A549 (cell line): ENCODE data around the gene HSPA4.

Source experiments
- CEBPB ChIP-seq, 2 experiments: fragments of >200 bp in 1 of 2; sonication (Bioruptor Twin) in 1 of 2; formaldehyde crosslinking in 1 of 2; IDR thresholded peaks; 2 replicates each; pipeline ENCODE4 v1.6.1; 2012 to 2016
- CHD2 ChIP-seq: fragments of 150-350 bp; IDR thresholded peaks from 2 replicates; pipeline ENCODE4 v1.6.1; 2014; ENCODE audit warnings: low read length; ENCODE audit not compliant: partially characterized antibody
- CTCF ChIP-seq: fragments of >200 bp; sonication (Bioruptor Twin); formaldehyde crosslinking; IDR thresholded peaks from 3 replicates; pipeline ENCODE4 v1.5.1; 2016
- EHMT2 ChIP-seq: fragments of 200-600 bp; sonication (generic); IDR thresholded peaks from 2 replicates; pipeline ENCODE4 v1.6.1; 2016; ENCODE audit warnings: antibody characterized with exemption, low read depth, mild to moderate bottlenecking, moderate library complexity
- JUN ChIP-seq, 2 experiments: fragments of >200 bp; sonication (Bioruptor Twin); formaldehyde crosslinking; IDR thresholded peaks; 2 replicates in 1 of 2; 3 replicates in 1 of 2; pipeline ENCODE4 v1.6.1; 2016 to 2017
- KDM1A ChIP-seq: fragments of 200-600 bp; sonication (generic); IDR thresholded peaks from 2 replicates; pipeline ENCODE4 v1.6.1; 2016; ENCODE audit warnings: low read depth, mild to moderate bottlenecking
- MAX ChIP-seq: IDR thresholded peaks from 2 replicates; pipeline ENCODE4 v1.6.1; 2012
- NR3C1 ChIP-seq: fragments of >200 bp; sonication (Bioruptor Twin); formaldehyde crosslinking; IDR thresholded peaks from 3 replicates; pipeline ENCODE4 v1.6.1; 2017
- POLR2A ChIP-seq: IDR thresholded peaks from 2 replicates; pipeline ENCODE4 v1.6.1; 2012; ENCODE audit warnings: mild to moderate bottlenecking, low read length
- RAD21 ChIP-seq, 2 experiments: fragments of >200 bp in 1 of 2; sonication (Bioruptor Twin) in 1 of 2; formaldehyde crosslinking in 1 of 2; IDR thresholded peaks in 1 of 2; conservative IDR thresholded peaks in 1 of 2; 2 replicates in 1 of 2; 3 replicates in 1 of 2; pipeline ENCODE4 v1.6.1; 2012 to 2018; ENCODE audit warnings: inconsistent platforms in 1 of 2
- REST ChIP-seq: fragments of 200-600 bp; sonication (generic); IDR thresholded peaks from 2 replicates; pipeline ENCODE4 v1.6.1; 2016; ENCODE audit warnings: antibody characterized with exemption, mild to moderate bottlenecking, moderate library complexity
- RFX5 ChIP-seq: fragments of 450-650 bp; IDR thresholded peaks from 2 replicates; pipeline ENCODE4 v1.7.1; 2014; ENCODE audit warnings: antibody characterized with exemption, mild to moderate bottlenecking, moderate library complexity
- SREBF2 ChIP-seq: fragments of 450-650 bp; IDR thresholded peaks from 2 replicates; pipeline ENCODE4 v1.6.1; 2014; ENCODE audit warnings: mild to moderate bottlenecking, moderate library complexity
- ZC3H11A ChIP-seq: fragments of 450-650 bp; IDR thresholded peaks from 2 replicates; pipeline ENCODE4 v1.6.1; 2014; ENCODE audit warnings: antibody characterized with exemption, mild to moderate bottlenecking

- TF ChIP-seq EHMT2 (no peak), SREBF2 (no peak), RAD21 (conservative IDR thresholded peaks at IDR 0.05 in 1 of 2, IDR thresholded peaks at IDR 0.05 in 1 of 2) (no peak), CTCF (no peak), REST (no peak), ZC3H11A (no peak), JUN (IDR thresholded peaks at IDR 0.05) (no peak), CHD2 (no peak), POLR2A (no peak), RFX5 (no peak), KDM1A (no peak), MAX (no peak), NR3C1 (no peak), CEBPB (IDR thresholded peaks at IDR 0.05) (no peak)
These were observed 3.1 kb downstream of the HSPA4 start for GRCh38 chr5:133054697-133055471.
